Memory B cell (primary cell): Measurements from ENCODE around the gene INPP5F.
A peak's percentile ranks its signal among the peaks of the same experiment; 100 is the strongest.

ENCODE experiments used
- ATAC-seq: fragments of 150-1000 bp; cut with Tn5 transposase; 2 replicates; pipeline ENCODE4 v1.10.0; 2021; ENCODE audit warnings: low read depth, mild to moderate bottlenecking, moderate library complexity
- DNase-seq, 2 donors: peaks; one replicate each; pipeline ENCODE4 v3.0.0; 2022; ENCODE audit warnings: low spot score in 2 of 2
- H3K27ac Mint-ChIP-seq: one replicate; pipeline ENCODE4 v1.8.0; 2022; ENCODE audit warnings: mild to moderate bottlenecking, moderate library complexity, mixed read lengths
- H3K27me3 Mint-ChIP-seq: one replicate; pipeline ENCODE4 v1.8.0; 2022; ENCODE audit warnings: mixed read lengths
- H3K36me3 Mint-ChIP-seq: one replicate; pipeline ENCODE4 v1.8.0; 2022; ENCODE audit warnings: mild to moderate bottlenecking, mixed read lengths
- H3K4me1 Mint-ChIP-seq: one replicate; pipeline ENCODE4 v1.8.0; 2022; ENCODE audit warnings: mixed read lengths
- H3K4me3 Mint-ChIP-seq: one replicate; pipeline ENCODE4 v1.8.0; 2022; ENCODE audit warnings: mild to moderate bottlenecking, moderate library complexity, mixed read lengths
- H3K9me3 Mint-ChIP-seq: one replicate; pipeline ENCODE4 v1.8.0; 2022; ENCODE audit warnings: mixed read lengths

Gene INPP5F

GRCh38 chr10:119818889-119819270 is 93.0 kb downstream of the INPP5F start:
- H3K4me1 Mint-ChIP-seq = peaks cover 5% of the 10 kb centered on the region
- H3K9me3 Mint-ChIP-seq = no peaks in the 10 kb centered on the region
- H3K27ac Mint-ChIP-seq = no peak overlapping the region
- H3K36me3 Mint-ChIP-seq = peaks cover 24% of the 10 kb centered on the region
- no peak for ATAC-seq
- H3K27me3 Mint-ChIP-seq = no peaks in the 10 kb centered on the region
- no peak for DNase-seq
- H3K4me3 Mint-ChIP-seq = no peak overlapping the region

GRCh38 chr10:119821182-119821581 is 95.3 kb downstream of the INPP5F start:
- H3K27ac Mint-ChIP-seq = no peak overlapping the region
- DNase-seq (no peak), ATAC-seq (no peak)
- no peak overlapping the region for H3K4me3 Mint-ChIP-seq
- no peaks in the 10 kb centered on the region for H3K4me1 Mint-ChIP-seq
- no peaks in the 10 kb centered on the region for H3K27me3 Mint-ChIP-seq
- H3K36me3 Mint-ChIP-seq = peaks cover 20% of the 10 kb centered on the region
- no peaks in the 10 kb centered on the region for H3K9me3 Mint-ChIP-seq

GRCh38 chr10:119824299-119824698 is 98.4 kb downstream of the INPP5F start:
- Mint-ChIP-seq H3K4me3 (no peak overlapping the region), H3K27ac (no peak overlapping the region), H3K36me3 (peaks cover 16% of the 10 kb centered on the region), H3K9me3 (no peaks in the 10 kb centered on the region), H3K27me3 (no peaks in the 10 kb centered on the region), H3K4me1 (no peaks in the 10 kb centered on the region)
- ATAC-seq (no peak), DNase-seq (no peak)

GRCh38 chr10:119826771-119827170 is 100.9 kb downstream of the INPP5F start:
- Mint-ChIP-seq H3K4me3 (no peak overlapping the region), H3K27me3 (no peaks in the 10 kb centered on the region), H3K9me3 (no peaks in the 10 kb centered on the region), H3K36me3 (peaks cover 27% of the 10 kb centered on the region), H3K27ac (peak overlapping the region; percentile 41), H3K4me1 (no peaks in the 10 kb centered on the region)
- DNase-seq = no peak
- no peak for ATAC-seq

GRCh38 chr10:119827430-119827829 is 101.6 kb downstream of the INPP5F start:
- Mint-ChIP-seq H3K27me3 (no peaks in the 10 kb centered on the region), H3K4me3 (no peak overlapping the region), H3K27ac (peak overlapping the region; percentile 41), H3K36me3 (peaks cover 32% of the 10 kb centered on the region), H3K4me1 (no peaks in the 10 kb centered on the region), H3K9me3 (no peaks in the 10 kb centered on the region)
- DNase-seq (no peak), ATAC-seq (no peak)

- no peaks in the 10 kb centered on the region for H3K4me1 Mint-ChIP-seq
- H3K4me3 Mint-ChIP-seq = no peak overlapping the region
- DNase-seq (no peak), ATAC-seq (no peak)
- no peaks in the 10 kb centered on the region for H3K9me3 Mint-ChIP-seq
- peak overlapping the region; percentile 62 for H3K27ac Mint-ChIP-seq
- H3K27me3 Mint-ChIP-seq = no peaks in the 10 kb centered on the region
- peaks cover 34% of the 10 kb centered on the region for H3K36me3 Mint-ChIP-seq
These were observed 103.6 kb downstream of the INPP5F start for GRCh38 chr10:119829429-119829828.

GRCh38 chr10:119830851-119831250 is 105.0 kb downstream of the INPP5F start:
- DNase-seq (no peak), ATAC-seq (no peak)
- H3K27me3 Mint-ChIP-seq = no peaks in the 10 kb centered on the region
- no peak overlapping the region for H3K27ac Mint-ChIP-seq
- H3K4me3 Mint-ChIP-seq = no peak overlapping the region
- no peaks in the 10 kb centered on the region for H3K9me3 Mint-ChIP-seq
- H3K4me1 Mint-ChIP-seq = no peaks in the 10 kb centered on the region
- H3K36me3 Mint-ChIP-seq = peaks cover 41% of the 10 kb centered on the region

- Mint-ChIP-seq H3K36me3 (peaks cover 46% of the 10 kb centered on the region), H3K27me3 (no peaks in the 10 kb centered on the region), H3K4me3 (no peak overlapping the region), H3K9me3 (no peaks in the 10 kb centered on the region), H3K27ac (no peak overlapping the region), H3K4me1 (no peaks in the 10 kb centered on the region)
- ATAC-seq (no peak), DNase-seq (no peak)
These were observed 105.8 kb downstream of the INPP5F start for GRCh38 chr10:119831656-119832055.

GRCh38 chr10:119832951-119833350 is 107.1 kb downstream of the INPP5F start:
- peaks cover 50% of the 10 kb centered on the region for H3K36me3 Mint-ChIP-seq
- H3K4me1 Mint-ChIP-seq = no peaks in the 10 kb centered on the region
- no peak for ATAC-seq
- H3K9me3 Mint-ChIP-seq = no peaks in the 10 kb centered on the region
- H3K4me3 Mint-ChIP-seq = no peak overlapping the region
- H3K27me3 Mint-ChIP-seq = no peaks in the 10 kb centered on the region
- peak overlapping the region; percentile 83 for H3K27ac Mint-ChIP-seq
- no peak for DNase-seq

GRCh38 chr10:119834188-119834587 is 108.3 kb downstream of the INPP5F start:
- H3K27ac Mint-ChIP-seq = peak overlapping the region; percentile 21
- ATAC-seq (no peak), DNase-seq (no peak)
- no peaks in the 10 kb centered on the region for H3K9me3 Mint-ChIP-seq
- peaks cover 52% of the 10 kb centered on the region for H3K36me3 Mint-ChIP-seq
- H3K4me3 Mint-ChIP-seq = no peak overlapping the region
- H3K27me3 Mint-ChIP-seq = no peaks in the 10 kb centered on the region
- no peaks in the 10 kb centered on the region for H3K4me1 Mint-ChIP-seq

- Mint-ChIP-seq H3K9me3 (no peaks in the 10 kb centered on the region), H3K4me1 (no peaks in the 10 kb centered on the region), H3K27ac (no peak overlapping the region), H3K36me3 (peaks cover 36% of the 10 kb centered on the region), H3K4me3 (no peak overlapping the region), H3K27me3 (no peaks in the 10 kb centered on the region)
- no peak for ATAC-seq
- DNase-seq = no peak
These were observed 119.8 kb downstream of the INPP5F start for GRCh38 chr10:119845656-119846055.

GRCh38 chr10:119849031-119849789 is 123.4 kb downstream of the INPP5F start:
- Mint-ChIP-seq H3K9me3 (no peaks in the 10 kb centered on the region), H3K27ac (no peak overlapping the region), H3K4me3 (no peak overlapping the region), H3K4me1 (no peaks in the 10 kb centered on the region), H3K36me3 (peaks cover 28% of the 10 kb centered on the region), H3K27me3 (no peaks in the 10 kb centered on the region)
- DNase-seq (no peak), ATAC-seq (no peak)

- DNase-seq = no peak
- Mint-ChIP-seq H3K27ac (no peak overlapping the region), H3K4me1 (no peaks in the 10 kb centered on the region), H3K36me3 (peaks cover 24% of the 10 kb centered on the region), H3K9me3 (no peaks in the 10 kb centered on the region), H3K27me3 (no peaks in the 10 kb centered on the region), H3K4me3 (no peak overlapping the region)
- no peak for ATAC-seq
These were observed 124.1 kb downstream of the INPP5F start for GRCh38 chr10:119849944-119850343.

GRCh38 chr10:119852277-119852676 is 126.4 kb downstream of the INPP5F start:
- H3K36me3 Mint-ChIP-seq = peaks cover 25% of the 10 kb centered on the region
- no peak for ATAC-seq
- H3K27me3 Mint-ChIP-seq = no peaks in the 10 kb centered on the region
- DNase-seq = no peak
- H3K4me3 Mint-ChIP-seq = no peak overlapping the region
- no peak overlapping the region for H3K27ac Mint-ChIP-seq
- no peaks in the 10 kb centered on the region for H3K4me1 Mint-ChIP-seq
- no peaks in the 10 kb centered on the region for H3K9me3 Mint-ChIP-seq

GRCh38 chr10:119852822-119853221 is 127.0 kb downstream of the INPP5F start:
- H3K4me1 Mint-ChIP-seq = no peaks in the 10 kb centered on the region
- no peaks in the 10 kb centered on the region for H3K9me3 Mint-ChIP-seq
- DNase-seq (no peak), ATAC-seq (no peak)
- H3K4me3 Mint-ChIP-seq = no peak overlapping the region
- H3K36me3 Mint-ChIP-seq = peaks cover 24% of the 10 kb centered on the region
- H3K27ac Mint-ChIP-seq = no peak overlapping the region
- no peaks in the 10 kb centered on the region for H3K27me3 Mint-ChIP-seq
